ENCODE measurements around the gene CHN1. TPM values are rescaled to one million over a fixed set of nuclear protein-coding genes. Genes with fewer than 3 reads are reported as not detected.

The CHN1 gene
- polyA plus RNA-seq, 6 donors from 2014 or later = 0.31 to 0.78 TPM; not detected in 4

DNA sequence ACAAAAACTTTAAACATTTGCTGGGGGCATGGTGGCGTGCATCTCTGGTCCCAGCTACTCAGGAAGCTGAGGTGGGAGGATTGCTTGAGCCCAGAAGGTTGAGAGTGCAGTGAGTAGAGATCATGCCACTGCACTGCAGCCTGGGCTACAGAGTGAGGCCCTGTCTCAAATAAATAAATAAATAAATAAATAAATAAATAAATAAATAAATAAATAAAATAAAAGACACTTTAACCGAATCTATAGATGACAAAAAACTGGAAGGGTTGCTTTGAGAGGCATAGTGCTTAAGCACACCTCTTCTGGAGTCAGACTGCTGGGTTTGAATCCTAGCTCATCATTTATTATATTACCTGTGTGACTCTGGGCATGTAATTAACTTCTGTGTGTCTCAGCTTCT, 21.2 kb upstream of the CHN1 start:
- no peak for ATAC-seq (ENCODE audit: low read depth in 2 of 2)
- H3K4me3 Mint-ChIP-seq = no peak overlapping the region
- peaks cover 0 to 9% of the 10 kb centered on the region in 2 donors for H3K36me3 Mint-ChIP-seq
- no peak for DNase-seq
- peaks cover 0 to 6% (median 3%) of the 10 kb centered on the region in 7 donors for H3K9me3 Mint-ChIP-seq
- H3K27me3 Mint-ChIP-seq = peaks cover 0 to 12% (median 0%) of the 10 kb centered on the region in 3 donors
- no peaks in the 10 kb centered on the region for H3K4me1 Mint-ChIP-seq
- no peak overlapping the region for H3K27ac Mint-ChIP-seq

DNA sequence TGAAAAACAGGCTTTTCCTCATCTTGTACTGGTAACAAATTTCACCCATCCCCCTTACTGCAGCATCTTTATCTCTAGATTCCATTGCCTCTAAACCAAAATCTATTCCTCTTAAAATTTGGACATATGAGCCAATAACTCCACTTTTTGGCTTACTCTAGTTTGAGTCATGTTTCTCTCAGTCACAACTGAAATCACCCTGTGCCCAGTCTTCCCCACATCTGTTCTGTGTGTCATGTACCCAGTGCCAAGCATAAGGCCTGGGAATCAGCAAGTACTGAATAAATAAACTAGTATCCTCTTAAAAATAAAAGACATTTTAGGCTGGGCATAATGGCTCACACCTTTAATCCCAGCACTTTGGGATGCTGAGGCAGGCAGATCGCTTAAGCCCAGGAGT, 20.8 kb upstream of the CHN1 start:
- DNase-seq (no peak), ATAC-seq (ENCODE audit: low read depth in 2 of 2) (no peak)
- no peaks in the 10 kb centered on the region for H3K4me1 Mint-ChIP-seq
- peaks cover 0 to 6% (median 3%) of the 10 kb centered on the region in 7 donors for H3K9me3 Mint-ChIP-seq
- peaks cover 0 to 9% of the 10 kb centered on the region in 2 donors for H3K36me3 Mint-ChIP-seq
- peaks cover 0 to 17% (median 0%) of the 10 kb centered on the region in 3 donors for H3K27me3 Mint-ChIP-seq
- no peak overlapping the region for H3K27ac Mint-ChIP-seq
- H3K4me3 Mint-ChIP-seq = no peak overlapping the region

DNA sequence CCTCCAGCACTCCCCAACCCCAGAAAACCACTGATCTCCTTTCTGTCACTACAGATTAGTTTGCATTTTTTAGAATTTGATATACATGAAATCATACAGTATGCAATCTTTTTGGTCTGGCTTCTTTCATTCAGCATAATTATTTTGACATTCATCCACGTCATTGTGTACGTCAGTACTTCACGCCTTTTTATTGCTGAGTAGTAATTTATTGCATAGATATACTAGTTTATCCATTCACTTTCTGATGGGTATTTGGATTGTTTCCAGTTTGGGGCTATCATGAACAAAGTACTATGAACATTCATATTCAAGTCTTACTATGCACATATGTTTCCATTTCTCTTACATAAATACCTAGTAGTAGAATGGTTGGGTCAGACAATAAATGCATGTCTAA, 20.1 kb upstream of the CHN1 start:
- Mint-ChIP-seq H3K27me3 (peaks cover 0 to 20% (median 0%) of the 10 kb centered on the region in 3 donors), H3K4me3 (no peak overlapping the region), H3K36me3 (peaks cover 0 to 9% of the 10 kb centered on the region in 2 donors), H3K4me1 (no peaks in the 10 kb centered on the region), H3K9me3 (peaks cover 0 to 6% (median 3%) of the 10 kb centered on the region in 7 donors), H3K27ac (no peak overlapping the region)
- ATAC-seq (ENCODE audit: low read depth in 2 of 2) (no peak), DNase-seq (no peak)

DNA sequence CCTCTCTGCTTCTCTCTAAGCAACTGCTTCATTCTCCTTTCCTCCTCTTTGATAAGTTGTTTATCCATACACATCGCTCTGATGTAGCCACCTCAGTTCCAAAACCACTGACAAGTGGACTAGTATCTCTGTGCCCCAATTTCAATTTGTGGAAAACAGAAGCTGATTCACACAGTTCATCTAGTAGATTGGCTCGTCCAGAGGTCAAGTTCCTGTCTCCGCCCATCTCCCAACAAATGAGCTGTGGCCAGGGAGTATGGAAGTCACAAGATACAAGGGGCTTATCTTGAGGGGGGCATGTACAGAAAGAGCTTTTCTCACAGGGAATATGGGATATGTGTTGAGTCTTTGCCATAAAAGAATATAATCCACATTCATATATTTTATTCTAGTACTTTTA, 17.7 kb upstream of the CHN1 start:
- no peak for ATAC-seq (ENCODE audit: low read depth in 2 of 2)
- H3K4me1 Mint-ChIP-seq = no peaks in the 10 kb centered on the region
- peak overlapping the region in 1 of 6 donors; percentile 51 for H3K27ac Mint-ChIP-seq
- DNase-seq = no peak
- H3K36me3 Mint-ChIP-seq = peaks cover 0 to 9% of the 10 kb centered on the region in 2 donors
- H3K27me3 Mint-ChIP-seq = peaks cover 0 to 25% (median 0%) of the 10 kb centered on the region in 3 donors
- no peak overlapping the region for H3K4me3 Mint-ChIP-seq
- H3K9me3 Mint-ChIP-seq = peaks cover 0 to 6% (median 3%) of the 10 kb centered on the region in 7 donors

DNA sequence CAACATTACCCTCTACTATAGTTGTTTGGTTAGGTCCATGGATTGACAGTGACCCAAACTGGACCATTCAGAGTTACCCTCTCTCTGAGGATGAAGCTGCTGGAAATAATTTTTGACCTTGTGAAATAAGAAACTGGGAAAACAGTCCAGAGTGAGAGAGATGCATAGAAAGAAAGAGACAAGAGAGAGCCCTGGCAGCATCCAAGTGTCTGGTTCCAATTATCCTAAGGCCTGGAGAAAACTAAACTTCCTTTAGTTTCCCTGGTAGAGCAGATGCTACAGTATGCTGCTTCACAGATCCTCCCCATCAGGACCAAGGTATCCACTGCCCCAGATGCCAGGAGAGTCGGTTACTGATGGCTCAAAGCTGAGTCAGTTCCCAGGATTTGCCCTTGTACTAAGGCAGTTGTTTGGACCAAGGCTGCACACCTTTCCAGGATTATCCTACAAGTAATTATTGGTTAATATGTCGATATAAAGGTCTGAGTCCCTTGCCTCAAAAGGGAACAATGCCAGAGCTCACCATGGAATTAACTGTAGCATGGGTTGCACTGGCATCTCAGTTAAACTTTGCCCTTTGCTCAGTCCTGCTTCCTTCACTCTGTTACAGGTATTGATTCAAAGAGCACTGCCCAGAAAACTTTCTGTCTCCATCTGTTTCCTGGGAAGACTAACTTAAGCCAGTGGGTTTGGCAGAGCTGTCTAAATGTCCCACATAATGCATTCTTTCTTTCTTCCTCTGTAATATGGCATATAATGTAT, 14.6 kb upstream of the CHN1 start:
- Mint-ChIP-seq H3K9me3 (peaks cover 0 to 5% (median 0%) of the 10 kb centered on the region in 7 donors), H3K4me3 (no peak overlapping the region), H3K36me3 (peaks cover 0 to 4% of the 10 kb centered on the region in 2 donors), H3K4me1 (no peaks in the 10 kb centered on the region), H3K27ac (peak overlapping the region in 1 of 6 donors; percentile 10), H3K27me3 (peaks cover 0 to 26% (median 0%) of the 10 kb centered on the region in 3 donors)
- ATAC-seq (ENCODE audit: low read depth in 2 of 2) (no peak), DNase-seq (no peak)

DNA sequence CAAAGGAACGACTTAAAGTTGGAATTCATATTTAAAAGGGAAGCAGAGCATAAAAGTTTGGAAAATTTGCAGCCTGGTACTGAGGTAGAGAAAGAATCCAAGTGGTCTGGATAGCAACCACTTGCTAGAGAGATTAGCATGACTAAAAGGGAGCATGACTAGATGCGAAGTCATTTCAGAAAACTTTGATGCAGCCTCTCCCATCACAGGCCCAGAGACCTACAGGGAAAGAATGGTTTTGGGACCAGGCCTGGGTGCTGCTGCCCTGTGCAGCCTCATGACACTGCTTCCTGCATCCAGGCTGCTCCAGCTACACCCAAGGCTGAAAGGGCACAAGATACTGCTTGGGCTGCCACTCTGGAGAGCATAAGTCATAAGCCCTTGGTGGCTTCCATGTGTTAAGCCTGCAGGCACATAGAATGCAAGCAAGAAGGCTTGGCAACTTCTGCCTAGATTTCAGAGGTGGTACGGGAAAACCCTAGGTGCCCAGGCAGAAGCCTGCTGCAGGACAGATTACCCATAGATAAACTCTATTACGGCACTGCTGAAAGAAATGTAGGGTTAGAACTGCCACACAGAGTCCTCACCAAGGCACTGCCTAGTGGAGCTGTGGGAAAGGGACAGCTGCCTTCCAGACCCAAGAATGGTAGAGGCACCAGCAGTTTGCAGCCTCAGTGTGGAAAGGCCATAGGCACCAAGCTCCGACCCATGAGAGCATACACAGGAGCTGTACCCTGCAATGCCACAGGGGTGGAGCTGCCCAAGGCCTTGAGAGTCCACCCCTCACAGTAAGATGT, 12.6 kb upstream of the CHN1 start:
- H3K36me3 Mint-ChIP-seq = peaks cover 0 to 4% of the 10 kb centered on the region in 2 donors
- H3K9me3 Mint-ChIP-seq = peaks cover 0 to 14% (median 3%) of the 10 kb centered on the region in 7 donors
- no peak overlapping the region for H3K4me3 Mint-ChIP-seq
- no peak for ATAC-seq (ENCODE audit: low read depth in 2 of 2)
- no peaks in the 10 kb centered on the region for H3K4me1 Mint-ChIP-seq
- no peak overlapping the region for H3K27ac Mint-ChIP-seq
- no peak for DNase-seq
- H3K27me3 Mint-ChIP-seq = peaks cover 0 to 37% (median 3%) of the 10 kb centered on the region in 3 donors

DNA sequence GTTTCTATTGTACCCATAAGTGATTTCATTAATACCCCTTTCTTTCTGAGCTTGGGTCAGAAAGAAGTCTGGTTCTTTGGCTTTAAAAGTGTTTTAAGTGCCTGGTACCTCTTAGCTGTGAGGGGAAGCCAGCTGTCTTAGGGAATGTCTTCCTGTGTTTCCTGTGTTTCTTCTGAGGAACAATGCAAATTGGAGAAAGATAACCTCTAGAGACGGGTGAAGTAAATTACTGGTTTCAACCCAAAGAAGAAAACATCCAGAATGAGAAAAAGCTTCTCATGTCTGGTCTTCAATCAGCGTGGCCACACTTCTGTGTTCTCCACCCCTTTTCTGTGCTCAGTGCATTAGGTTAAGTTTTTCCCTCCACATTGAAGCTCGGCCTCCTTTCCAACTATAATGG, 10.2 kb upstream of the CHN1 start:
- Mint-ChIP-seq H3K4me1 (no peaks in the 10 kb centered on the region), H3K27me3 (peaks cover 3 to 37% (median 21%) of the 10 kb centered on the region in 3 donors), H3K27ac (no peak overlapping the region), H3K4me3 (no peak overlapping the region), H3K36me3 (peaks cover 0 to 4% of the 10 kb centered on the region in 2 donors), H3K9me3 (peaks cover 0 to 14% (median 3%) of the 10 kb centered on the region in 7 donors)
- no peak for ATAC-seq (ENCODE audit: low read depth in 2 of 2)
- no peak for DNase-seq

DNA sequence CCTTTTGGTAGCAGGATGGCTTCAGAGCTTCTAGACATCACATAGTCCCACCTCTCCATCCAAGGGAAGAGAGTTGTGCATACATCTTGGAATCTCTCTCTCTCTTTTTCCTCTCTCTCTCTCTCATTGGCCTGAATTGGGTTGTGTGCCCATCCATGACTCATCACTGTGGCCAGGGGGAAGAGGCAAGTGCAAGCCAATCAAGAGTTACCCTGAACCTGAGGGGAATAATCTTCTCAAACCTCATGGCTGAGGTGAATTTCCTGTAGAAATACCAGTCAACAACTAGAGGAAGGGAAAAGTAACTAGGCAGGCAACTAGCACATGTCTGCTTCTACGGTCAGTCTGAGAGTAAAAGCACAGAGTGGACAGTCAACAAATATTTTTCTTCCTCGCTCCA, 7.3 kb upstream of the CHN1 start:
- Mint-ChIP-seq H3K4me3 (no peak overlapping the region), H3K4me1 (no peaks in the 10 kb centered on the region), H3K36me3 (peaks cover 0 to 4% of the 10 kb centered on the region in 2 donors), H3K27ac (no peak overlapping the region), H3K27me3 (peaks cover 14 to 45% (median 37%) of the 10 kb centered on the region in 3 donors), H3K9me3 (peaks cover 0 to 14% (median 3%) of the 10 kb centered on the region in 7 donors)
- ATAC-seq (ENCODE audit: low read depth in 2 of 2) (no peak), DNase-seq (no peak)

DNA sequence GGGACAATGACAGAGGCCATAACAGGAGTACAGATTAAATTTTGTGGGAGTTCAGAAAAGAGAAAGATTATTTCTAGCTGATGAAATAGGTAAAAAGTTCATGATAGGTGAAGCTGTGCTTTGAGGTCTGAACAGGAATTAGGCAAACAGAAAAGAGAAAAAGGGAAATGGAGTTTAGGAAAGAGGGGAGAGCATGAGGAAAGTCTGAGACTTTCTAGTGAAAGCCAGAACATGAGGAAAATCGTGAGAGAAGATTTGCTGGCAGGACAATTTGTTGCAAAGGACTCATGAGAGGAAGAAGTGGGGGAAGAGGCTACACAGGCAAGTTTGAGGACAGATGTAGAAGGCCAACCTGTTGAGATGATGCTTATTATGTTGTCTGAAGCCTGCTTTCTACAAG, 6.3 kb upstream of the CHN1 start:
- Mint-ChIP-seq H3K27ac (peak overlapping the region in 1 of 6 donors; percentile 29), H3K27me3 (peaks cover 18 to 43% (median 43%) of the 10 kb centered on the region in 3 donors), H3K4me3 (no peak overlapping the region), H3K9me3 (peaks cover 0 to 14% (median 3%) of the 10 kb centered on the region in 7 donors), H3K36me3 (peaks cover 0 to 4% of the 10 kb centered on the region in 2 donors), H3K4me1 (no peaks in the 10 kb centered on the region)
- ATAC-seq (ENCODE audit: low read depth in 2 of 2) (no peak), DNase-seq (no peak)

DNA sequence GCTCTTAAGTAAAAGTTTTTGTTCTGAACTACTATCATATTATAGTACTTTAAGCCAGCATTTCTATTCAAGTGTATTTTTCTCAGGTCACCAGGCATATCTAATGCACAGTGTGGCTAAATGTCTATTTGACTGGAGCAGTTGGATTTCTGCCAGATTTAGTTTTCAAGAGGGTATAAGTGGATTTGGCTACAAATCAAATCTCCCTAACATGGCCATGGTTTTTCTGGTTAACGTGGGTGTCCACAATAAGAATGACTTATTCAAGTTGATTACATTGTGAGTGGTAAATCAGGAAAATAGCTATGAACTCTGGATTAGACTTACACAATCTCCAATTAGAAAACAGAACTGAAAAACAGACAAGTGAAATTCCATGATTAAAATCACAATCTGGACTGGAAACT, 5.7 kb upstream of the CHN1 start:
- H3K9me3 Mint-ChIP-seq = peaks cover 0 to 14% (median 3%) of the 10 kb centered on the region in 7 donors
- no peak for DNase-seq
- peaks cover 23 to 50% (median 49%) of the 10 kb centered on the region in 3 donors for H3K27me3 Mint-ChIP-seq
- peaks cover 0 to 2% of the 10 kb centered on the region in 2 donors for H3K36me3 Mint-ChIP-seq
- no peak overlapping the region for H3K27ac Mint-ChIP-seq
- ATAC-seq (ENCODE audit: low read depth in 2 of 2) = no peak
- H3K4me1 Mint-ChIP-seq = no peaks in the 10 kb centered on the region
- no peak overlapping the region for H3K4me3 Mint-ChIP-seq

DNA sequence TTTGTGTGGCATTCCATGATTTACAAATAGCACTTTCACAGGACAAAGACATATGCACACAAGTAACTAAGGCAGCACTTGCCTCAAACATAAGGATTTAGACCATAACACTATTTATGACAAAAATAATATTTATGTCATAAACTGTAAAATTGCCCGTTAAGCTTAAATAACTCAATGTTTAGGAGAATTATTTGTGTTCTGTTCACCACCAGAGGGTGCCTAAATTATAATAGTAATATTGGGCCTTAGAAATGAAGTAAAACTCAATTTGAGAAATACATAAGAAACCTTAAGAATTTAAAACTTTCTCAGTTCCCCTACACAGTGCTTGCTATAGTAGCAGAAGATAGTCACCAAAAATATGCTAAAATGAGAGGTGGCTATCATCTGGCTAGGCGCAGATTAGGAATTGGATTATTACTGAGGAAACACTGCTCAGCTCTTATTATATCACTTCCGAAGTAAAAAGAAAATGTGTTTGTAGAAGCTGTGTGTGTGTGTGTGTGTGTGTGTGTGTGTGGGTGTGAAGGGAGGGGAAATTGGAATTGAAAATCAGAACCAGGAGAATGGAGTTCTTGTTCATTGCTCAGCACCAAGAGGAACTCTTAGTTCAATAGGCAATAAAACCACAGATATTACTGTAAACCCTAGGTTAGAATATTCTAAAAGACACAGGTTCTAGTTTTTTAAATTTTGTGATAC, 4.9 kb upstream of the CHN1 start:
- no peak overlapping the region for H3K4me3 Mint-ChIP-seq
- no peaks in the 10 kb centered on the region for H3K36me3 Mint-ChIP-seq
- ATAC-seq (ENCODE audit: low read depth in 2 of 2) (no peak), DNase-seq (no peak)
- peaks cover 27 to 53% (median 50%) of the 10 kb centered on the region in 3 donors for H3K27me3 Mint-ChIP-seq
- no peak overlapping the region for H3K27ac Mint-ChIP-seq
- peaks cover 0 to 3% (median 0%) of the 10 kb centered on the region in 3 donors for H3K4me1 Mint-ChIP-seq
- peaks cover 0 to 13% (median 3%) of the 10 kb centered on the region in 7 donors for H3K9me3 Mint-ChIP-seq

DNA sequence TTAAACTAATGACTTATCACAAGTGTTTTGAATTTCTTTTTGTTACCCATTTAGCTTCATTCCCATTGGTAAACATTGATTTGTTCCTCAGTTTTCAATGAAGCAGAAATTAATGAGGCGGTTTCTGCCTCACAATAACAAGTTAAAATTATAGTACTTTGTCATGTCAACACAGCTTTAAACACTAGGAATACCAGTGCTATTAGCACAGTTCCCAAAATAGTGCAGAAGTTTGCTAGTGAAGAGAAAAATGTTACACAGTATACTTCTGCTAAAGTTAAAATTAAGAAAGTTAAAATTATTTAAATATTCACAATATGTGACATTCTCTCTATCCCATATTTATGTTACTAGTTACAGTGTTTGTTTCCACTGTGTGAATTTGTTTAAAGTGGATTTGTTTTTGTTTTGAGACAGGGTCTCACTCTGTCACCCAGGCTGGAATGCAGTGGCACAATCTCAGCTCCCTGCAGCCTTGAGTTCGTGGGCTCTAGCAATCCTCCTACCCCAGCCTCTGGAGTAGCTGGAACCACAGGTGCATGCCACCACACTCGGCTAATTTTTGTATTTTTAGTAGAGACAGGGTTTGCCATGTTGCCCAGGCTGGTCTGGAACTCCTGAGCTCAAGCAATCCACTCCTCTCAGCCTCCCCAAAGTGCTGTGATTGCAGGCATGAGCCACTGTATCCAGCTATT, 3.8 kb upstream of the CHN1 start:
- Mint-ChIP-seq H3K4me3 (no peak overlapping the region), H3K9me3 (peaks cover 0 to 5% (median 0%) of the 10 kb centered on the region in 7 donors), H3K27me3 (peaks cover 32 to 61% (median 54%) of the 10 kb centered on the region in 3 donors), H3K36me3 (no peaks in the 10 kb centered on the region), H3K27ac (no peak overlapping the region), H3K4me1 (peaks cover 0 to 7% (median 4%) of the 10 kb centered on the region in 3 donors)
- DNase-seq (no peak), ATAC-seq (ENCODE audit: low read depth in 2 of 2) (no peak)
